HepG2 (cell line): ENCODE measurements around the gene CABLES1. TPM values are rescaled to one million over a fixed set of nuclear protein-coding genes. Genes with fewer than 3 reads are reported as not detected.

Experiments
- ATAC-seq: fragments of 200-7000 bp; cut with Tn5 transposase; 3 replicates; pipeline ENCODE4 v1.9.1; 2020; ENCODE audit warnings: mild to moderate bottlenecking, moderate library complexity
- BruUV-seq: library from RNA; stranded (reverse); fragments of 400-500 nt; replicated peaks from 2 replicates; lab custom pipeline; 2021; lab: Mats Ljungman, UMichigan
- CTCF ChIA-PET: fragments of 300-600 bp; formaldehyde crosslinking; extraction: SDS; loops from one replicate; lab custom pipeline; 2021; ENCODE audit warnings: low total read pairs, inconsistent platforms, low intra/inter-chr PET ratio; lab: Yijun Ruan, JAX
- POLR2A ChIA-PET: fragments of 350-600 bp; sonication (Branson Sonifier 250); formaldehyde crosslinking; loops from one replicate; lab custom pipeline; 2020; ENCODE audit warnings: antibody characterized with exemption, inconsistent platforms; lab: Yijun Ruan, JAX
- DNase-seq: peaks from one replicate; pipeline ENCODE4 v3.0.0-alpha.2; 2015; ENCODE audit warnings: low spot score
- FAIRE-seq: peaks from 3 replicates; lab custom pipeline; 2011; peaks lifted over from hg19 to GRCh38; lab: Jason Lieb, UNC
- H2AFZ ChIP-seq: one replicate; pipeline ENCODE4 v1.6.1; 2011; ENCODE audit warnings: low read length, inconsistent platforms
- H3K27ac ChIP-seq: fragments of 300-600 bp; 3 replicates; pipeline ENCODE4 v1.8.0; 2011; ENCODE audit warnings: mixed run types, mild to moderate bottlenecking, mixed read lengths, low read length, inconsistent platforms; ENCODE audit not compliant: insufficient read depth; ENCODE audit errors: extremely low read length
- H3K27me3 ChIP-seq, 2 experiments: fragments of 200-600 bp in 1 of 2; 2 replicates in 1 of 2; 3 replicates in 1 of 2; pipeline versions ENCODE4 v1.6.0 to v1.8.0; 2011; ENCODE audit warnings: low read length in 2 of 2, mild to moderate bottlenecking in 2 of 2, moderate library complexity in 2 of 2, inconsistent platforms in 1 of 2; ENCODE audit not compliant: insufficient read depth in 2 of 2, control insufficient read depth in 1 of 2
- H3K36me3 ChIP-seq, 2 experiments: fragments of 200-600 bp in 1 of 2; replicated peaks in 1 of 2; 2 replicates in 1 of 2; 3 replicates in 1 of 2; pipeline versions ENCODE4 v1.5.1 to v1.8.0; 2011; ENCODE audit warnings: low read length in 2 of 2, inconsistent platforms in 1 of 2; ENCODE audit not compliant: insufficient read depth in 2 of 2, control insufficient read depth in 1 of 2
- H3K4me1 ChIP-seq: 2 replicates; pipeline ENCODE4 v1.5.1; 2012; ENCODE audit warnings: low read length, inconsistent platforms; ENCODE audit not compliant: insufficient read depth
- H3K4me2 ChIP-seq: 2 replicates; pipeline ENCODE4 v1.6.0; 2011; ENCODE audit warnings: low read depth, low read length, inconsistent platforms
- H3K4me3 ChIP-seq, 3 experiments: fragments of 200-600 bp in 1 of 3; sonication (generic), shearing (Covaris generic) in 1 of 3; replicated peaks in 1 of 3; 2 replicates each; pipeline ENCODE4 v1.5.1; 2011 to 2016; ENCODE audit warnings: low read length in 3 of 3, inconsistent platforms in 2 of 3, low read depth in 2 of 3, mild to moderate bottlenecking in 2 of 3, control low read depth in 1 of 3, mixed read lengths in 1 of 3; ENCODE audit not compliant: insufficient read depth in 1 of 3
- H3K79me2 ChIP-seq: one replicate; pipeline ENCODE4 v1.6.1; 2011; ENCODE audit warnings: low read length, inconsistent platforms; ENCODE audit not compliant: insufficient read depth
- H3K9ac ChIP-seq: 2 replicates; pipeline ENCODE4 v1.6.0; 2011; ENCODE audit warnings: mild to moderate bottlenecking, low read depth, low read length, inconsistent platforms; ENCODE audit not compliant: insufficient read depth
- H3K9me3 ChIP-seq: 2 replicates; pipeline ENCODE4 v1.5.1; 2012; ENCODE audit warnings: mild to moderate bottlenecking, low read length
- H4K20me1 ChIP-seq: 2 replicates; pipeline ENCODE4 v1.6.0; 2011; ENCODE audit warnings: inconsistent platforms, mild to moderate bottlenecking, low read length, moderate library complexity; ENCODE audit not compliant: insufficient read depth
- ARID2 ChIP-seq: sonication (generic); formaldehyde crosslinking; IDR thresholded peaks from 2 replicates; pipeline ENCODE4 v1.8.1; 2022; ENCODE audit warnings: mild to moderate bottlenecking, missing genetic modification reagents, borderline replicate concordance
- KLF11 ChIP-seq: IDR thresholded peaks from 2 replicates; pipeline ENCODE4 v1.6.1; 2016; ENCODE audit warnings: missing compliant biosample characterization
- PRMT3 ChIP-seq: sonication (generic); formaldehyde crosslinking; IDR thresholded peaks from 2 replicates; pipeline ENCODE4 v1.8.1; 2022; ENCODE audit warnings: low read depth, mild to moderate bottlenecking, moderate library complexity, missing genetic modification reagents, borderline replicate concordance
- XRCC5 ChIP-seq: fragments of 200-400 bp; formaldehyde crosslinking; optimal IDR thresholded peaks from 2 replicates; pipeline ENCODE3; 2017; ENCODE audit warnings: mild to moderate bottlenecking, low read length
- ZNF343 ChIP-seq: sonication (generic); formaldehyde crosslinking; IDR thresholded peaks from 2 replicates; pipeline ENCODE4 v1.4.0; 2020; ENCODE audit warnings: mild to moderate bottlenecking, missing genetic modification reagents
- ZNF451 ChIP-seq: sonication (generic); formaldehyde crosslinking; IDR thresholded peaks from 2 replicates; pipeline ENCODE4 v1.5.0; 2020; ENCODE audit warnings: mild to moderate bottlenecking, missing genetic modification reagents
- ZNF468 ChIP-seq: sonication (generic); formaldehyde crosslinking; IDR thresholded peaks from 2 replicates; pipeline ENCODE4 v1.8.0; 2022; ENCODE audit warnings: mild to moderate bottlenecking, moderate library complexity, missing genetic modification reagents
- ZNF546 ChIP-seq: sonication (generic); formaldehyde crosslinking; conservative IDR thresholded peaks from 2 replicates; pipeline ENCODE4 v1.8.1; 2023; ENCODE audit warnings: mild to moderate bottlenecking, missing genetic modification reagents
- ZNF678 ChIP-seq: sonication (generic); formaldehyde crosslinking; IDR thresholded peaks from 2 replicates; pipeline ENCODE4 v1.4.0; 2020; ENCODE audit warnings: mild to moderate bottlenecking, missing genetic modification reagents
- WGBS: methylation state at CpG from one replicate; pipeline ENCODE4 v1.1.6; 2017; ENCODE audit warnings: low lambda C conversion rate; 5-methylcytosine and 5-hydroxymethylcytosine counted together
- in situ Hi-C: cut with HindIII; loops from 2 replicates; pipeline ENCODE4 v1.10.0; 2017; ENCODE audit warnings: low pct_unique_long_range_greater_than_20kb; ENCODE audit not compliant: extremely low pct_ligation_motif_present
- intact Hi-C: fragments of 100-400 bp; cut with micrococcal nuclease; formaldehyde crosslinking; loops from one replicate; pipeline ENCODE4 v1.10.0; 2022; ENCODE audit not compliant: unreplicated experiment
- polyA plus RNA-seq, 8 experiments: library from polyadenylated mRNA; depleted of rRNA in 3 of 8; stranded (reverse) in 7 of 8; unstranded in 1 of 8; fragments of >200 nt; fragmentation: Illumina TruSeq in 4 of 8; extraction: Trizol in 4 of 8; gene quantifications; 2 replicates each; pipeline versions ENCODE4 v1.2.1 to v1.2.3, GENCODE V29; 2011 to 2016; ENCODE audit warnings: low read depth in 4 of 8, missing spikeins in 1 of 8, mixed read lengths in 1 of 8; ENCODE audit not compliant: insufficient read depth in 1 of 8
- total RNA-seq, 5 experiments: library from RNA; depleted of rRNA; stranded (reverse); fragments of >200 nt; fragmentation: Illumina TruSeq; extraction: Trizol; gene quantifications; 2 replicates each; pipeline ENCODE4 v1.2.3, GENCODE V29; 2016; ENCODE audit warnings: low read depth in 1 of 5

CABLES1 gene
- total and polyA plus RNA-seq, 2 of the 13 experiments (the other 11 are each of a cell fraction or from before 2014, with no cell fraction given), result 14.7 to 25.8 TPM

- ChIA-PET POLR2A (no interaction called here), CTCF (no interaction called here)
- H3K79me2 ChIP-seq, result no peaks in the 10 kb centered on the region
- TF ChIP-seq ZNF468 (CRISPR knock-in tag) (no peak), KLF11 (CRISPR knock-in tag) (no peak), ZNF343 (CRISPR knock-in tag) (no peak), PRMT3 (no peak), ARID2 (CRISPR knock-in tag) (no peak), ZNF451 (CRISPR knock-in tag) (no peak), XRCC5 (no peak), ZNF546 (CRISPR knock-in tag) (no peak), ZNF678 (CRISPR knock-in tag) (no peak)
- no peak overlapping the region for H3K4me3 ChIP-seq
- intact Hi-C loops, result no loop called here
- H3K9me3 ChIP-seq, result no peaks in the 10 kb centered on the region
- no peak overlapping the region for H3K4me2 ChIP-seq
- H3K36me3 ChIP-seq, result peaks cover 8 to 63% of the 10 kb centered on the region in 2 experiments
- ATAC-seq (no peak), DNase-seq (no peak), FAIRE-seq (no peak)
- 98% methylated on average over 2 of the region's 2 CpGs for WGBS
- in situ Hi-C loops, result no loop called here
- BruUV-seq, result no TSS peak
- no peaks in the 10 kb centered on the region for H3K27me3 ChIP-seq
- H3K4me1 ChIP-seq, result peaks cover 17% of the 10 kb centered on the region
- no peak overlapping the region for H2AFZ ChIP-seq
- no peak overlapping the region for H3K27ac ChIP-seq
- H3K9ac ChIP-seq, result no peak overlapping the region
- no peaks in the 10 kb centered on the region for H4K20me1 ChIP-seq
Measured at GRCh38 chr18:23193742-23194141, 58.5 kb downstream of the CABLES1 start.
